GM13977 (cell line): Measurements from ENCODE around the gene FOXO1.

Experiments used
- DNase-seq: peaks from one replicate; pipeline ENCODE4 v3.0.0; 2012; ENCODE audit warnings: low spot score
- CTCF ChIP-seq: IDR thresholded peaks from 2 replicates; pipeline ENCODE4 v1.5.1; 2012; ENCODE audit warnings: mild to moderate bottlenecking, control low read depth; ENCODE audit not compliant: insufficient read depth; ENCODE audit errors: extremely low read depth, missing control alignments
- in situ Hi-C: fragments of 300-500 bp; cut with MboI; formaldehyde crosslinking; loops from one replicate; pipeline ENCODE4 v1.12.0; 2022; ENCODE audit warnings: low sequenced_read_pairs, low pct_unique_long_range_greater_than_20kb, mixed read lengths, inconsistent platforms; ENCODE audit not compliant: unreplicated experiment

The FOXO1 gene

DNA sequence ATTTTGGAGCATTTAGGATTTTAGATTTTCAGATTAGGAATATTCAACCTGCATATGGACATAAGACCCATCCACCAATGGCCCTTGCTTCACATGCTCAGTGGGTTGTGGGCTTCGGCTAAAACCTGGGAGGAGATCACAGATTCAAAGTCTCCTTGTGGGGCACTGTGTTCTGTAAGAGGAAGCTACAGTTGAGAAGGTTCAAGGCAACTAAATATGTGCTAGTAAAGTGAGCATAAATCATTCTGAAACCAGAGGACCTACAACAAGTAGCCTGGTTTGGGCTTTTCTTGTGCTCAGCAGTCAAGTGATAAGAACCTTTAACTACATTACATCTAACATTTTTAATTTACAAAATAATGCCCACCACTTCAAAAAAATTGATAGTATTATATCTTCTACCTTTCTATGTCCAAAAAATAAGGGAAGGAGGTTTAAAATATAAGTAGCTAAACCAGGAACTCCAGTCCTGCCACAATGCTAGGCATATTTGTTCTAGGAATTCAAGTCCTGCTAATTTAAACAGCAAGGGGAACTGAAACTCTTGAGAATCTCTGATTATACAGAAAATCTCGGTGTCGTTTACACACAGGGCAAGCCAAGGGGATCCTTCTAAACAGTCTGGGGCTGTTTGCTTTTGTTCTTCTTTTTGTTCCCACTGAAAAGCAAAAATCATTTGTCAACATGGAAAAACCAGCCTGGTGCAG lies 36.6 kb downstream of the FOXO1 start:
- no peak for TF ChIP-seq CTCF
- peak; percentile 42 for DNase-seq
- in situ Hi-C loops = no loop called here

- TF ChIP-seq CTCF = no peak
- in situ Hi-C loops = no loop called here
Measured at GRCh38 chr13:40626977-40627376, 39.5 kb downstream of the FOXO1 start.

DNA sequence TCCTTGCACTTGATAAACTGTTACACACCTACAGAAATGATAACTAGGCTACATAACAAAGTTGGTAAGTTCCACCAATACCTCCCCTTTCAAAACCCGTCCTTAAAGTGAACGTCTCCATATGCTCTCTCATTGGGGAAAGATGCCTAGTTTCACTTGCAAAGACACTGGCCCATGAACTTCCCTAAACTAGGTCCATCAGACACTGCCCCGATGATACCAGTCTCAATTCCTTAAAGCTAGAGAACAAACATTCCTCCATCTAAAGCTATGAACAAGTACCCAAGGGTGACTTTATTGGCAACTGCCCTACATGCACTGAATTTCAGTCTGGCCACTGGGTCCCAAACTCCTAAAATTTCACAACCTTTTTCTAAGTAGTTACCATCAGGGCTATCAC lies 39.9 kb downstream of the FOXO1 start:
- in situ Hi-C loops = no loop called here
- no peak for DNase-seq
- TF ChIP-seq CTCF = no peak

More at GRCh38 chr13:40626977-40627376, 39.5 kb downstream of the FOXO1 start:
- no peak for DNase-seq

GRCh38 chr13:40624986-40625385 lies 41.5 kb downstream of the FOXO1 start:
- in situ Hi-C loops = no loop called here
- no peak for DNase-seq
- no peak for TF ChIP-seq CTCF

DNA sequence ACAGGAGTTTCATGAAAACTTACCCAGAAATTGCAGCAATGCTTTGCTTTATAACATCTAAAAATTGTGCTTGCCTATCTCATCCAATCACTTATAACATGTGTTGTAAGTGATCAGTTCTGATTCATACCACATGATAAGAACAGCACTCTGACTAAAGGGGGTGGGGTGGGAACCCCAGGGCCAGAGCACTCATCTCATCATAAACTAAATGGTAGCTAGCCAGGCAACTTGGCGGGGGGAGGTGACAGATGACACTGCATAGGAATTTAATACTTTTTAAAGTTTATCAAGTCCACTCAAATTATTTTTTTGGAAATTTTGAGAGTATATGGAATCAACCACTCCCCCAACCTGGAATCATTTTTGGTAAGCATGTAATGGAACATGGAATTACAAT lies 42.1 kb downstream of the FOXO1 start:
- TF ChIP-seq CTCF = no peak
- DNase-seq = no peak
- in situ Hi-C loops = no loop called here

DNA sequence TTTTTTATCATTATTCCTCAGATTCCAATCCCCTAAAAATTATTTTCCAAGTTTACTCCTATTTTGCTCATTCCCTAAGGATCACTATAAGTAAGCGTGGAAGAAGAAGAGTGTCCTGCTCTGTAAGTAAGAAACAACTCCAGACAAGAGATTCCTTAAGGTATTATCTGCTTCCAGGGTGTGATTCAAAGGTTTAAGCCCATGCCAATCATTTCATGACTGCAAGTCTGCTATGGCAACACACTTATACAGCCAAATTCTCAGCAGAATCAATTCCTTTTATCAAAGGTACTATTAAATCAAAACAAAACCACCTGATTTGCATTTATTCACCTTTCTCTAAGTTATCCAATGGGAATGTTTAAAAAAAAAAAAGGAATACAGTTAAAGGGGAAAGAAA lies 43.7 kb downstream of the FOXO1 start:
- DNase-seq = no peak
- in situ Hi-C loops = no loop called here
- no peak for TF ChIP-seq CTCF
